Measurements from ENCODE around the gene FAM163A.

- TF ChIP-seq CTCF (IDR thresholded peaks at IDR 0.05) (no peak), POLR2A (IDR thresholded peaks at IDR 0.05) (no peak)
Measured at GRCh38 chr1:179761846-179762640, 19.0 kb downstream of the FAM163A start.
